H1 (cell line): Measurements from ENCODE around the gene CTTNBP2NL. TPM values are rescaled to one million over a fixed set of nuclear protein-coding genes. Genes with fewer than 3 reads are reported as not detected.
"Not testable (repeated sequence)": the region's sequence is repeated elsewhere in the genome, so short reads cannot be mapped to it uniquely, and the experiment has no call there.

Experiments
- CTCF ChIA-PET: fragments of 300-600 bp; sonication (Branson Sonifier 250); formaldehyde crosslinking; loops from one replicate; lab custom pipeline; 2021; ENCODE audit not compliant: partially characterized antibody; lab: Charles Lee
- POLR2A ChIA-PET: fragments of 300-600 bp; sonication (Branson Sonifier 250); formaldehyde crosslinking; loops from one replicate; lab custom pipeline; 2021; ENCODE audit warnings: inconsistent platforms; ENCODE audit not compliant: partially characterized antibody; lab: Charles Lee
- DNase-seq, 2 experiments: peaks; one replicate each; pipeline versions ENCODE4 v3.0.0 to v3.0.0-alpha.2; 2010 to 2022; ENCODE audit warnings: low spot score in 2 of 2, low read depth in 1 of 2, mixed read lengths in 1 of 2
- FAIRE-seq: peaks from 2 replicates; lab custom pipeline; 2011; peaks lifted over from hg19 to GRCh38; lab: Jason Lieb, UNC
- H2AFZ ChIP-seq: 2 replicates; pipeline ENCODE4 v1.8.1; 2012; ENCODE audit warnings: low read length, inconsistent platforms
- H2AK5ac ChIP-seq: 2 replicates; pipeline ENCODE4 v1.6.1; 2013; ENCODE audit warnings: low read depth, low read length
- H2BK120ac ChIP-seq: replicated peaks from 2 replicates; pipeline ENCODE3; 2013; ENCODE audit warnings: low read depth, low read length, inconsistent platforms
- H2BK12ac ChIP-seq: 2 replicates; pipeline ENCODE4 v1.6.1; 2013; ENCODE audit warnings: low read depth, low read length
- H2BK15ac ChIP-seq: 2 replicates; pipeline ENCODE4 v1.6.1; 2013; ENCODE audit warnings: low read length
- H2BK20ac ChIP-seq: 2 replicates; pipeline ENCODE4 v1.6.1; 2013; ENCODE audit warnings: low read length
- H2BK5ac ChIP-seq: 2 replicates; pipeline ENCODE4 v1.6.1; 2013; ENCODE audit warnings: low read depth, low read length
- H3K14ac ChIP-seq: 2 replicates; pipeline ENCODE4 v1.6.1; 2013; ENCODE audit warnings: inconsistent platforms; ENCODE audit not compliant: insufficient read length
- H3K18ac ChIP-seq: 2 replicates; pipeline ENCODE4 v1.6.1; 2013; ENCODE audit warnings: low read length; ENCODE audit errors: extremely low read depth
- H3K23ac ChIP-seq: 2 replicates; pipeline ENCODE4 v1.6.1; 2013; ENCODE audit warnings: inconsistent platforms; ENCODE audit not compliant: insufficient read length
- H3K23me2 ChIP-seq: 2 replicates; pipeline ENCODE4 v1.6.1; 2013; ENCODE audit warnings: low read depth, low read length
- H3K27ac ChIP-seq: 2 replicates; pipeline ENCODE4 v1.6.1; 2011; ENCODE audit warnings: low read depth, low read length, inconsistent platforms
- H3K27me3 ChIP-seq, 4 experiments: replicated peaks in 1 of 4; 1 replicate in 1 of 4; 2 replicates in 3 of 4; pipeline versions ENCODE4 v1.6.1 to v1.8.1; 2011 to 2013; ENCODE audit warnings: low read length in 3 of 4, mild to moderate bottlenecking in 3 of 4, inconsistent platforms in 2 of 4, mixed read lengths in 2 of 4, moderate library complexity in 1 of 4; ENCODE audit not compliant: control insufficient read depth in 3 of 4, insufficient read depth in 3 of 4; ENCODE audit errors: extremely low read depth in 1 of 4
- H3K36me3 ChIP-seq, 4 experiments: 2 replicates each; pipeline versions ENCODE4 v1.6.1 to v1.8.1; 2011 to 2013; ENCODE audit warnings: mild to moderate bottlenecking in 4 of 4, low read length in 3 of 4, moderate library complexity in 2 of 4, control low read depth in 1 of 4, inconsistent platforms in 1 of 4; ENCODE audit not compliant: insufficient read depth in 4 of 4, control insufficient read depth in 2 of 4
- H3K4ac ChIP-seq: replicated peaks from 2 replicates; pipeline ENCODE3; 2013; ENCODE audit warnings: low read length, low read depth, mixed read lengths, inconsistent platforms; ENCODE audit not compliant: insufficient read length
- H3K4me1 ChIP-seq, 4 experiments: replicated peaks in 1 of 4; 1 replicate in 1 of 4; 2 replicates in 3 of 4; pipeline versions ENCODE4 v1.6.1 to v1.8.1; 2011 to 2013; ENCODE audit warnings: low read length in 3 of 4, inconsistent platforms in 2 of 4, mixed read lengths in 1 of 4; ENCODE audit not compliant: insufficient read depth in 4 of 4, control insufficient read depth in 3 of 4
- H3K4me2 ChIP-seq, 2 experiments: 2 replicates each; pipeline versions ENCODE4 v1.6.1 to v1.8.1; 2011 to 2013; ENCODE audit warnings: low read depth in 2 of 2, low read length in 2 of 2, control low read depth in 1 of 2, inconsistent platforms in 1 of 2, mild to moderate bottlenecking in 1 of 2; ENCODE audit not compliant: insufficient read depth in 1 of 2
- H3K4me3 ChIP-seq, 4 experiments: fragments of 200-600, 300-600 bp in 1 of 4; sonication (generic), shearing (Covaris generic), sonication (Bioruptor Twin) in 1 of 4; 2 replicates each; pipeline versions ENCODE4 v1.5.1 to v1.8.1; 2011 to 2016; ENCODE audit warnings: low read length in 4 of 4, low read depth in 3 of 4, control low read depth in 2 of 4, inconsistent platforms in 2 of 4, mild to moderate bottlenecking in 2 of 4, mixed read lengths in 1 of 4, moderate library complexity in 1 of 4; ENCODE audit not compliant: insufficient read depth in 2 of 4; ENCODE audit errors: extremely low read depth in 1 of 4
- H3K56ac ChIP-seq: replicated peaks from 2 replicates; pipeline ENCODE3; 2013; ENCODE audit warnings: low read depth, mild to moderate bottlenecking, mixed read lengths, low read length, inconsistent platforms; ENCODE audit not compliant: insufficient read length
- H3K79me1 ChIP-seq: 2 replicates; pipeline ENCODE4 v1.6.1; 2013; ENCODE audit warnings: low read depth, low read length, control low read depth
- H3K79me2 ChIP-seq, 2 experiments: 2 replicates each; pipeline versions ENCODE4 v1.6.1 to v1.8.1; 2012 to 2013; ENCODE audit warnings: low read length in 2 of 2, mild to moderate bottlenecking in 2 of 2, inconsistent platforms in 1 of 2; ENCODE audit not compliant: insufficient read depth in 2 of 2, control insufficient read depth in 1 of 2
- H3K9ac ChIP-seq, 4 experiments: replicated peaks in 1 of 4; 1 replicate in 1 of 4; 2 replicates in 3 of 4; pipeline versions ENCODE4 v1.6.1 to v1.8.1; 2011 to 2013; ENCODE audit warnings: low read depth in 3 of 4, low read length in 3 of 4, control low read depth in 2 of 4, mild to moderate bottlenecking in 2 of 4, moderate library complexity in 2 of 4, inconsistent platforms in 1 of 4; ENCODE audit errors: extremely low read depth in 1 of 4
- H3K9me3 ChIP-seq, 2 experiments: 2 replicates each; pipeline versions ENCODE4 v1.6.1 to v1.8.1; 2012 to 2013; ENCODE audit warnings: mild to moderate bottlenecking in 2 of 2, moderate library complexity in 2 of 2, control low read depth in 1 of 2, inconsistent platforms in 1 of 2, low read depth in 1 of 2, low read length in 1 of 2, mixed read lengths in 1 of 2; ENCODE audit not compliant: insufficient read depth in 2 of 2
- H4K20me1 ChIP-seq, 2 experiments: replicated peaks in 1 of 2; 2 replicates each; pipeline versions ENCODE3 to v1.8.1; 2011 to 2013; ENCODE audit warnings: inconsistent platforms in 2 of 2, low read length in 2 of 2, mild to moderate bottlenecking in 1 of 2; ENCODE audit not compliant: insufficient read depth in 2 of 2, control insufficient read depth in 1 of 2
- H4K5ac ChIP-seq: 2 replicates; pipeline ENCODE4 v1.6.1; 2013; ENCODE audit warnings: low read length, low read depth, mixed read lengths, inconsistent platforms; ENCODE audit not compliant: insufficient read length
- H4K8ac ChIP-seq: 2 replicates; pipeline ENCODE4 v1.8.0; 2013; ENCODE audit warnings: mild to moderate bottlenecking, moderate library complexity, low read length, inconsistent platforms; ENCODE audit not compliant: insufficient read depth; ENCODE audit errors: extremely low read depth
- H4K91ac ChIP-seq: replicated peaks from 2 replicates; pipeline ENCODE3; 2013; ENCODE audit warnings: low read length, mixed read lengths, inconsistent platforms; ENCODE audit not compliant: insufficient read length
- WGBS, 2 experiments: shearing (Covaris generic) in 1 of 2; methylation state at CpG; one replicate each; pipeline versions ENCODE4 v1.1.6 to v1.1.7; 2013 to 2015; ENCODE audit warnings: low lambda C conversion rate in 2 of 2, mixed read lengths in 2 of 2, inconsistent platforms in 1 of 2, low coverage in 1 of 2, missing lambda C conversion rate in 1 of 2; ENCODE audit not compliant: insufficient replicate concordance in 2 of 2, insufficient coverage in 1 of 2, insufficient read length in 1 of 2; ENCODE audit errors: extremely low coverage in 1 of 2, missing lambda C conversion rate in 1 of 2; 5-methylcytosine and 5-hydroxymethylcytosine counted together
- polyA plus RNA-seq, 7 experiments: library from polyadenylated mRNA; depleted of rRNA in 3 of 7; stranded (reverse) in 5 of 7; unstranded in 2 of 7; fragments of >200 nt in 5 of 7; fragments of 200-250 nt in 2 of 7; gene quantifications; 1 replicate in 5 of 7; 2 replicates in 1 of 7; 4 replicates in 1 of 7; pipeline versions ENCODE4 v1.2.1 to v1.2.3, GENCODE V29; 2011 to 2013; ENCODE audit warnings: missing spikeins in 2 of 7, mixed read lengths in 2 of 7
- total RNA-seq: library from RNA; stranded (reverse); fragmentation: NEBNext Ultra II Directional; extraction: Animal tissue kit (Norgen Biotek cat#: 25700); gene quantifications from 2 replicates; pipeline ENCODE4 v1.2.1, GENCODE V29; 2021

The CTTNBP2NL gene
- total and polyA plus RNA-seq, 2 of the 8 experiments (the other 6 are each of a cell fraction or from before 2014, with no cell fraction given), result 6.4 to 35.1 TPM

- H2BK20ac ChIP-seq, H3K23ac ChIP-seq, H3K56ac ChIP-seq, H3K18ac ChIP-seq, H2AFZ ChIP-seq, H2BK5ac ChIP-seq, H4K5ac ChIP-seq, H3K79me1 ChIP-seq, H3K27ac ChIP-seq, H3K9ac ChIP-seq, H4K20me1 ChIP-seq, H2BK15ac ChIP-seq, POLR2A ChIA-PET, H4K8ac ChIP-seq, H3K23me2 ChIP-seq, DNase-seq, H2BK12ac ChIP-seq, H4K91ac ChIP-seq, H3K4ac ChIP-seq, H3K9me3 ChIP-seq, H3K4me2 ChIP-seq, H2BK120ac ChIP-seq, H3K36me3 ChIP-seq, FAIRE-seq, H3K14ac ChIP-seq, H3K4me1 ChIP-seq, H3K4me3 ChIP-seq, H2AK5ac ChIP-seq, H3K27me3 ChIP-seq: not testable (repeated sequence)
- H3K79me2 ChIP-seq, result peaks cover 0 to 18% of the 10 kb centered on the region in 2 experiments; a peak in 2 of 4 replicates
- CTCF ChIA-PET, result interaction anchor here (0.6 to 2.1 kb wide), 3 partner anchors 21 to 148 kb away, joined by 3 to 5 read pairs (median 3); no protein-coding TSS in a partner anchor
- 89% methylated on average over 2 of the region's 2 CpGs; no CpG with 5 or more reads in 1 of the 2 experiments for WGBS, 2 experiments
Measured at GRCh38 chr1:112438156-112438555, 42.1 kb downstream of the CTTNBP2NL start.
